Activated T-cell treated with anti-CD3 and anti-CD28 coated beads, Interleukin-2, amount 50 U/mL, for 4 hours (primary cell): ENCODE results near the gene ARHGAP21. TPM values are rescaled to one million over a fixed set of nuclear protein-coding genes. Genes with fewer than 3 reads are reported as not detected.
"Not testable (repeated sequence)": the region's sequence is repeated elsewhere in the genome, so short reads cannot be mapped to it uniquely, and the experiment has no call there.

ENCODE experiments used
- ATAC-seq, 2 donors: fragments of 200-7000 bp; cut with Tn5 transposase; one replicate each; pipeline ENCODE4 v1.10.0; 2021
- DNase-seq: peaks from one replicate; pipeline ENCODE4 v3.0.0-alpha.2; 2020
- H3K27me3 Mint-ChIP-seq: one replicate; pipeline ENCODE4 v1.8.0; 2021; ENCODE audit warnings: low read depth, mixed read lengths
- H3K36me3 Mint-ChIP-seq: one replicate; pipeline ENCODE4 v1.8.0; 2022; ENCODE audit warnings: mixed read lengths; ENCODE audit not compliant: insufficient read depth
- H3K4me1 Mint-ChIP-seq: one replicate; pipeline ENCODE4 v1.8.0; 2021; ENCODE audit warnings: low read depth, mixed read lengths
- H3K4me3 Mint-ChIP-seq: one replicate; pipeline ENCODE4 v1.8.0; 2021; ENCODE audit warnings: mild to moderate bottlenecking, moderate library complexity, mixed read lengths
- H3K9me3 Mint-ChIP-seq: one replicate; pipeline ENCODE4 v1.8.0; 2021; ENCODE audit warnings: mixed read lengths
- total RNA-seq, 3 donors: library from RNA; stranded (reverse); gene quantifications; one replicate each; pipeline ENCODE4 v1.2.1, GENCODE V29; 2021

Gene ARHGAP21
- total RNA-seq, 3 donors from 2014 or later = 11.4 to 15.8 (median 12.7) TPM

DNA sequence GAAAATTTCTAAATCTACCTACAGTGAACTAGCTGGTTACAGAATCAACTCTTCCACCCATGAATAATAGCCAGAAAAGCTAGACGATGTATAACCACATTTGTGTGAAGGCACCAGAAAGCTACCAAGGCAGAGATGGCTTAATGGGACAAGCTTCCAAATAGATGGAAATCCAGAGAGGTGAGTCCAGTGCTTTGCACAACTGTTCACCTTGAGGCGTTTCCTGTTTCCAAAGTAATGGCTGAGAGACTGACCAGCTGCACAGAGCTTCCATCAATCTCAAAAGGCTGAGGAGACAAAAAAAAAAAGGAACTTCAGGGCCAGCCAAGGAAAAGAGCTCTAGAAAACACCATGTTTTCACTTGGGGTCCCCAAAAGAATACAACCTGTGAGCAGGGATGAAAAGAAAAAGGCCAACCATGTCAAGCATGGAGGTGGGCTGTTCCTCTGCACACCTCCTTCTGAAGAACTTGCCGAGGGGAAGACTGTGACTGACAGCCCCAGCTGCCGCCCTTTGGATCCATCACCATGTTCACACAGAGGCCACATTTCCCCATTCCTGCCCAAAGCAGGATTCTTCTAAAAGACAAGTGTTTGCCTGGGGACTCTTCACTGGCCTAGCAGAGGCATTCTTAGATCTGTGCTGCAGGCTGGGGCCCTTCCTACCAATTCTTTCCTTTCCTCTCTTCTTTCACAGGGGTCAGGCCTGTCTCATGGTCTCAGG, 72.9 kb downstream of the ARHGAP21 start:
- Mint-ChIP-seq H3K9me3 (no peaks in the 10 kb centered on the region), H3K27me3 (no peaks in the 10 kb centered on the region), H3K4me1 (peaks cover 11% of the 10 kb centered on the region), H3K36me3 (no peaks in the 10 kb centered on the region), H3K4me3 (no peak overlapping the region)
- DNase-seq = no peak
- no peak for ATAC-seq

DNA sequence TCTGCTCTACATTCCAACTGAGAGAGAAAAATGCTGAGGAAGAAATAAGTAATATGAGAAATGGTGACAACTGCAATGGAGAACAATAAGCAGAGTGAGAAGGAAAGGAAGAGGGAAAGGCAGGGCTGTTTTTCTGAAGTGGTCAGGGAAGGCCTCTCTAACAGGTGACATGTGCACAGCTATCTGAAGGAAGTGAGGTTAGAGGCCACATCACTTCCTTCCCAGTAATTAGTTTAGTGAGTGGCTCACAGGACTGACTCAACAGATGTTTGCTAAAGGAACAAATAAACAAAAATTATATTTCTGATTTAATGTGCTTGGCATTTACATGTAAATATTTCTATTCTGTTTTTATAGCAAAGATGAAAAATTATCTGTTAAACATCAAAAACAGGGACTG, 77.9 kb downstream of the ARHGAP21 start:
- no peak overlapping the region for H3K4me3 Mint-ChIP-seq
- H3K27me3 Mint-ChIP-seq = no peaks in the 10 kb centered on the region

GRCh38 chr10:24645022-24645421, 78.7 kb downstream of the ARHGAP21 start:
- H3K4me1 Mint-ChIP-seq = peaks cover 2% of the 10 kb centered on the region

More for the DNA sequence above, 77.9 kb downstream of the ARHGAP21 start:
- ATAC-seq = peak in 1 of 2 donors; percentile 62
- no peaks in the 10 kb centered on the region for H3K9me3 Mint-ChIP-seq
- H3K36me3 Mint-ChIP-seq = no peaks in the 10 kb centered on the region
- H3K4me1 Mint-ChIP-seq = peaks cover 2% of the 10 kb centered on the region
- no peak for DNase-seq

GRCh38 chr10:24643679-24644209, 79.9 kb downstream of the ARHGAP21 start:
- no peak for ATAC-seq
- no peaks in the 10 kb centered on the region for H3K9me3 Mint-ChIP-seq
- H3K4me3 Mint-ChIP-seq = no peak overlapping the region

More at GRCh38 chr10:24645022-24645421, 78.7 kb downstream of the ARHGAP21 start:
- ATAC-seq (no peak), DNase-seq (no peak)
- no peak overlapping the region for H3K4me3 Mint-ChIP-seq
- no peaks in the 10 kb centered on the region for H3K36me3 Mint-ChIP-seq
- H3K9me3 Mint-ChIP-seq = no peaks in the 10 kb centered on the region
- no peaks in the 10 kb centered on the region for H3K27me3 Mint-ChIP-seq

GRCh38 chr10:24642921-24643678, 80.6 kb downstream of the ARHGAP21 start:
- Mint-ChIP-seq H3K4me1 (peaks cover 2% of the 10 kb centered on the region), H3K4me3 (no peak overlapping the region), H3K27me3 (no peaks in the 10 kb centered on the region), H3K36me3 (no peaks in the 10 kb centered on the region), H3K9me3 (no peaks in the 10 kb centered on the region)
- DNase-seq (no peak), ATAC-seq (peak; percentile 63 to 72)

More at GRCh38 chr10:24643679-24644209, 79.9 kb downstream of the ARHGAP21 start:
- no peaks in the 10 kb centered on the region for H3K36me3 Mint-ChIP-seq
- peaks cover 2% of the 10 kb centered on the region for H3K4me1 Mint-ChIP-seq
- H3K27me3 Mint-ChIP-seq = no peaks in the 10 kb centered on the region
- no peak for DNase-seq

- Mint-ChIP-seq H3K36me3 (no peaks in the 10 kb centered on the region), H3K9me3 (no peaks in the 10 kb centered on the region), H3K4me1 (no peaks in the 10 kb centered on the region), H3K4me3 (no peak overlapping the region), H3K27me3 (no peaks in the 10 kb centered on the region)
- ATAC-seq (no peak), DNase-seq (no peak)
These were observed 84.6 kb downstream of the ARHGAP21 start for GRCh38 chr10:24639124-24639523.

- Mint-ChIP-seq H3K4me1 (peaks cover 29% of the 10 kb centered on the region), H3K9me3 (no peaks in the 10 kb centered on the region), H3K27me3 (no peaks in the 10 kb centered on the region), H3K4me3 (no peak overlapping the region), H3K36me3 (peaks cover 3% of the 10 kb centered on the region)
- DNase-seq (no peak), ATAC-seq (no peak)
These were observed 97.9 kb downstream of the ARHGAP21 start for GRCh38 chr10:24625778-24626177.

DNA sequence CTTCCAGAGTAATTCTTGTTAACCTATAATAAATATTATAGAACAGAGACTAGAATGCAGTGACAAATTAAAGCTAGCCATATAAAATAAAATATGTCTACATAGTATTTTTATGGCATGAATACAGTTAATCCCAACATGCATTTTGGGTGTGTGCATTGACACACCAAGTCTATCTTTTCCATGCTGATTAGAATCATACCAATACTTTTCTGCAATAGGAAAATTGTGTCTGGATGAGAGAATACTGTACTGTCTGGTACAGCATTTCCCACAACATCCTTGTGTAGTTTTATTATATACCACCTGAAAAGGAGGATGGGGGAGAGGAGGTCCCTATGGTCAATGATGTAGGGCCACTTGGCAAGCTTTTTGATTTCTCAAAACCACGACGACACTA, 100.3 kb downstream of the ARHGAP21 start:
- Mint-ChIP-seq H3K4me1 (peaks cover 36% of the 10 kb centered on the region), H3K27me3 (no peaks in the 10 kb centered on the region), H3K4me3 (peak overlapping the region; percentile 45), H3K36me3 (peaks cover 7% of the 10 kb centered on the region), H3K9me3 (no peaks in the 10 kb centered on the region)
- ATAC-seq = no peak
- no peak for DNase-seq

DNA sequence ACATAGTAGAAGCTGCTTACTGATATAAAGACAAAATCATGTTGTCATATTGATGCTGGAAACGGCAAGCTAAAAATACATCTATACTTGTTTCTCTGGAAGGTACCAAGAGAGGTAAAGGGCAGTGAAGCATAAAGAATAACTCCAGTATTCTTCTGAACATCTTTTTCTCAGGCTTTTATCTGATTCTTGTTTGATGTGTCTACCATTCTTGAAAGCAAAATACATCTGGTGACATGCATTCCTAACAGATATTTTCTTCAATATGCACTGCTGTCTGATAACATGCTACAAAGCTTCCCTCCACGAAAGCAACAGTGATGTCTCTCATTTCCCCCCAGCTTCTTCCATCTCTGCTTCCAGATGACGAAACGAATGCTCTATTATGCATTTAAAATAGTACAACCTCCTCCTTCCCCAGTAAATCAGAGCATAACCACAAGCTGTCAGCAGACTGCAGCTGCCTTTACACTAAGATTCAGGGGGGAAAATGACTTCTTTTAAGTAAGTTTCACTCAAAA, 100.8 kb downstream of the ARHGAP21 start:
- Mint-ChIP-seq H3K4me1 (peaks cover 40% of the 10 kb centered on the region), H3K4me3 (peak overlapping the region; percentile 45), H3K36me3 (peaks cover 7% of the 10 kb centered on the region), H3K9me3 (no peaks in the 10 kb centered on the region), H3K27me3 (no peaks in the 10 kb centered on the region)
- ATAC-seq (peak; percentile 21 to 24), DNase-seq (no peak)

DNA sequence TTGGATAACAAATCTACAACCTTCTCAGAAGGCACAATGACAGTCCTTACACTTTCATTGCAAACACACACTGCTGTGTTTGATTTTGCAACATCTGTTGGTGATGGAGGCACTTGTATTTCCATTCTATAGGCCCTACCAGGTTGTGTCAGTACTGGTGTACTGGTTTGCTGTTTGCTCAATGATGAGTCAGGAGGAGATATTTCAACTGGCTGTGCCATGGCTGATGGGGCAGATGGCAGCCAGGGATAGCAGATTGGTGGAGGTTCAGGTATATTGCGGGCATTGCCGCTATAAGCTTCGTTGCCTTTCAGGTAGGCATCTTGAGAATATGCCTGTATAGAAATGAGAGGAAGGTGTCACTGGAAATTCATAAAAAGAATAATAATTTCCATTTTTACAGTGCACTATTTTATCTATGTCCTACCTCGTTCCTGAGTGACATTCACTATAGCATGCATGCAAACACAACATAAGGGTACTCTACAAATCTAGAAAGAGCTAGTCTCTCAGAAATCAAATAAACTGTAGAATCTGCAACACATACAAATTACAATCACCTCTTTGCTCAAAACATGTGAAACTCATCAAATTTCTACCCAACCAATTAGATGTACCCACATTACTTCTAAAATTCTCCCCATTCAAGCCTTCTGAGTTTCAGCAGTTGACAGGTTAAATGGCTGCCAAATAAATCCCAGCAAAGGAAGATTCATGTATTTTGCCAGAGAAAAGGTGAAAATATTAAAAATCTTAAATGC, 102.5 kb downstream of the ARHGAP21 start:
- not testable (repeated sequence) for H3K4me3 Mint-ChIP-seq, H3K27me3 Mint-ChIP-seq, DNase-seq, ATAC-seq, H3K9me3 Mint-ChIP-seq
- Mint-ChIP-seq H3K4me1 (peaks cover 44% of the 10 kb centered on the region), H3K36me3 (peaks cover 12% of the 10 kb centered on the region)

DNA sequence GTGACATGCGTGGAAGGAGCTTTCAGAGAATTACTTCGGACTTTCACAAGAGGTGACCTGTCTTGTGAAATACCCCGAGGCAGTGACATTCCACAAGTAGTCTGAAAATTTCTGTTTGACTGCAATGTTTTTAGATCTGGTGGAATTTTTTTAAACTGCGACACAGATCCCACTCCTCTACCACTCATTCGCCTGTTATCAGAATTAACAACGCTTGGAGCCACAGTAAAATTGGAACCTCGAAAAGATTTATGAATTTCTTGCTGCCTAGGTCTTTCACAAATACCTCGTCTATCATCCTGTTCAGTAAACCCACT, 103.7 kb downstream of the ARHGAP21 start:
- H3K27me3 Mint-ChIP-seq, DNase-seq, ATAC-seq, H3K4me3 Mint-ChIP-seq, H3K9me3 Mint-ChIP-seq: not testable (repeated sequence)
- H3K36me3 Mint-ChIP-seq = peaks cover 15% of the 10 kb centered on the region
- peaks cover 38% of the 10 kb centered on the region for H3K4me1 Mint-ChIP-seq

- not testable (repeated sequence) for DNase-seq, H3K4me3 Mint-ChIP-seq
These were observed 104.2 kb downstream of the ARHGAP21 start for GRCh38 chr10:24619291-24619993.

DNA sequence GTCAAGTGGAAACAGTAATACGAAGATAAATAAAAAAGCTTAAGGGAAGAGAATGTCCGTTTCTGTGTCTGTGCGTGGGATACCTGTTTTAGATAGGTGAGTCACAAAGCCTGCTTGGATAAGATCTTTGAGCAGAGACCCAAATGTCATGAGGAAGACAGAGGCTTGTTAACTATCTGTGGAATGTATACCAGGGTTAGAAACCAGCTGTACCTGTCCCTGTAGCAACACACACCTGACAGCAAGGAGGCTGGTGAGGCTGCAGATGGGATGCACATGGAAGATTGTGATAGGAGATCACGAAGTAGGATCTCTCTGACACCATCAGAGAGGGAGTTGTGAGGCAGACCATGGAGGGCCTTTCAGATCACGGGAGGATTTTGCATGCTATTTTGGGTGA, 105.3 kb downstream of the ARHGAP21 start:
- Mint-ChIP-seq H3K27me3 (no peaks in the 10 kb centered on the region), H3K4me1 (peaks cover 33% of the 10 kb centered on the region), H3K36me3 (peaks cover 19% of the 10 kb centered on the region), H3K9me3 (no peaks in the 10 kb centered on the region), H3K4me3 (peak overlapping the region; percentile 53)
- peak; percentile 58 to 59 for ATAC-seq
- DNase-seq = no peak

More at GRCh38 chr10:24619291-24619993, 104.2 kb downstream of the ARHGAP21 start:
- peaks cover 38% of the 10 kb centered on the region for H3K4me1 Mint-ChIP-seq
- peaks cover 15% of the 10 kb centered on the region for H3K36me3 Mint-ChIP-seq
- H3K27me3 Mint-ChIP-seq, ATAC-seq, H3K9me3 Mint-ChIP-seq: not testable (repeated sequence)
